Mucosa of descending colon (tissue), 3 donors: ENCODE data around the gene PRDM5. TPM values are rescaled to one million over a fixed set of nuclear protein-coding genes. Genes with fewer than 3 reads are reported as not detected.

Experiments used
- ATAC-seq: fragments of 200-7000 bp; cut with Tn5 transposase; one replicate; pipeline ENCODE4 v1.9.1; 2020; ENCODE audit warnings: mild to moderate bottlenecking, moderate library complexity
- DNase-seq, 3 donors: peaks; one replicate each; pipeline ENCODE4 v3.0.0-alpha.2; 2020
- H3K36me3 ChIP-seq: fragments of 200-600 bp; one replicate; pipeline ENCODE4 v1.8.0; 2021; ENCODE audit warnings: low read depth, mild to moderate bottlenecking
- H3K4me1 ChIP-seq: fragments of 200-600 bp; one replicate; pipeline ENCODE4 v1.8.0; 2021; ENCODE audit warnings: low read depth, mild to moderate bottlenecking
- H3K4me3 ChIP-seq: fragments of 200-600 bp; one replicate; pipeline ENCODE4 v1.8.0; 2021; ENCODE audit warnings: mild to moderate bottlenecking
- H3K9me3 ChIP-seq: fragments of 200-600 bp; one replicate; pipeline ENCODE4 v1.8.0; 2021; ENCODE audit warnings: mild to moderate bottlenecking
- intact Hi-C, 2 donors: fragments of 100-400 bp; cut with DNase I in 1 of 2; cut with micrococcal nuclease in 1 of 2; formaldehyde crosslinking; loops; one replicate each; pipeline versions ENCODE4 v1.11.0 to v1.11.1; 2022; cut with DNase I, micrococcal nuclease
- total RNA-seq, 3 donors: library from RNA; stranded (reverse); fragmentation: NEBNext Ultra II Directional in 2 of 3; extraction: Animal tissue kit (Norgen Biotek cat#: 25700) in 2 of 3; gene quantifications; one replicate each; pipeline versions ENCODE4 v1.2.1 to v1.2.4, GENCODE V29; 2021 to 2023
- TF ChIP-seq, protein P1 (sequence below): fragments of 200-600 bp; IDR thresholded peaks from one replicate; pipeline ENCODE4 v1.8.0; 2022; ENCODE audit warnings: antibody characterized with exemption, mild to moderate bottlenecking
- donor health status: DM: no; HTN: no; CAD: no; lungs with moderate emphysema.
- donor health status: DM: no; HTN: no; CAD: no.
- donor health status: DM: no; HTN: yes; CAD: no.

PRDM5 gene
- total RNA-seq, 3 donors from 2014 or later: 8.7 to 12.2 (median 10.2) TPM

DNA sequence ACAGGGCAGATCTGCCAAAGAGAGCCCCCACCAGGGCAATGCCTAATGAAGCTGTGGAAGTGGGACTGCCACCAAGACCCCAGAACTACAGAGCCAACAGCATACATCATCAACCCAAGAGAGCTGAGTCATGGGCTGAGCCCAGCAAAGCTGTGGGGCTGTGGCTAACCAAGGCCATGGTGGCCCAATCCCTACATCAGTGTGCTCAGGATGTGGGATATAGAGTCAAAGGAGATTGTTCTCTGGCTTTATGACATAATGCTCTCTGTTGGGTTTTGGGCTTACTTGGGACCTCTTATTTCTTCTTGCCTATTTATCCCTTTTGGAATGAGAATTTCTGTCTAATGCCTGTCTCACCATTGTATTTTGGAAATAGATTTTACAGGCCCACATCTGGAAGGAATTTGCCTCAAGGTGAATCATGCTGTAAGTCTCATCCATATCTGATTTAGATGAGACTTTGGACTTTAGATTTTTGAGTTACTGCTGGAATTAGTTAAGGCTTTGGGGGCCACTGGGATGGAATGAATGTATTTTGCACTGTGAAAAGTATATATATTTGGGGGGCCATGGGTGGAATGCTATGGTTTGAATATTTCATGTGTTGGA lies 5.4 kb upstream of the PRDM5 start:
- ATAC-seq (no peak), DNase-seq (no peak)
- H3K9me3 ChIP-seq: no peaks in the 10 kb centered on the region
- H3K4me1 ChIP-seq: no peaks in the 10 kb centered on the region
- H3K36me3 ChIP-seq: no peaks in the 10 kb centered on the region
- intact Hi-C loops: no loop called here
- no peak overlapping the region for H3K4me3 ChIP-seq
- TF ChIP-seq, protein P1, sequence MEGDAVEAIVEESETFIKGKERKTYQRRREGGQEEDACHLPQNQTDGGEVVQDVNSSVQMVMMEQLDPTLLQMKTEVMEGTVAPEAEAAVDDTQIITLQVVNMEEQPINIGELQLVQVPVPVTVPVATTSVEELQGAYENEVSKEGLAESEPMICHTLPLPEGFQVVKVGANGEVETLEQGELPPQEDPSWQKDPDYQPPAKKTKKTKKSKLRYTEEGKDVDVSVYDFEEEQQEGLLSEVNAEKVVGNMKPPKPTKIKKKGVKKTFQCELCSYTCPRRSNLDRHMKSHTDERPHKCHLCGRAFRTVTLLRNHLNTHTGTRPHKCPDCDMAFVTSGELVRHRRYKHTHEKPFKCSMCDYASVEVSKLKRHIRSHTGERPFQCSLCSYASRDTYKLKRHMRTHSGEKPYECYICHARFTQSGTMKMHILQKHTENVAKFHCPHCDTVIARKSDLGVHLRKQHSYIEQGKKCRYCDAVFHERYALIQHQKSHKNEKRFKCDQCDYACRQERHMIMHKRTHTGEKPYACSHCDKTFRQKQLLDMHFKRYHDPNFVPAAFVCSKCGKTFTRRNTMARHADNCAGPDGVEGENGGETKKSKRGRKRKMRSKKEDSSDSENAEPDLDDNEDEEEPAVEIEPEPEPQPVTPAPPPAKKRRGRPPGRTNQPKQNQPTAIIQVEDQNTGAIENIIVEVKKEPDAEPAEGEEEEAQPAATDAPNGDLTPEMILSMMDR: no peak

DNA sequence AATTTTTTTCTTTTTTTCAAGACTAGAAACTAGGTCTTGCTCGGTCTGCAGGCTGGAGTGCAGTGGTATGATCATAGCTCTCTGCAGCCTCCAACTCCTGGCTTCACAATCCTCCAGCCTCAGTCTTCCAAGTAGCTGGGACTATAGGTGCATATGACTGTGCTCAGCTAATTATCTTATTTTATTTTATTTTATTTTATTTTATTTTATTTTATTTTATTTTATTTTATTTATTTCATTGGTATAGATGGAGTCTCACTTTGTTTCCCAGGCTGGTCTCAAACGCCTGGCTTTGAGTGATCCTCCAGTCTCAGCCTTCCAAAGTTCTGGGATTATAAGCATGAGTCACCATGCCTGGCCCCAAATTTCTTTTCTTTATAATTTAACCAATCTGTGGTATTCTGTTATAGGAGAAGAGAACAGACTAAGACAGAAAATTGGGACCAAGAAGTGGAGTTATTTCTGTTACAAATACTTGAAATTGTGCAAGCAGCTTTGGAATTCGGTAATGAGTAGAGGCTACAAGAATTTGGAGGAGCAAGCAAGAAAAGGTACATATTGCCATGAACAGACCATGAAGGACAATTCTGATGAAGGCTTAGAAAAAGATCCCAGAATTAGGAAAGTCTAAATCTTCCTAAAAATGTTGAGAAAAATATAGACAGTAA lies 4.0 kb upstream of the PRDM5 start:
- intact Hi-C loops: no loop called here
- no peaks in the 10 kb centered on the region for H3K36me3 ChIP-seq
- no peak overlapping the region for H3K4me3 ChIP-seq
- peaks cover under 1% of the 10 kb centered on the region for H3K4me1 ChIP-seq
- no peak for ATAC-seq
- no peaks in the 10 kb centered on the region for H3K9me3 ChIP-seq
- TF ChIP-seq, protein P1: no peak
- no peak for DNase-seq

DNA sequence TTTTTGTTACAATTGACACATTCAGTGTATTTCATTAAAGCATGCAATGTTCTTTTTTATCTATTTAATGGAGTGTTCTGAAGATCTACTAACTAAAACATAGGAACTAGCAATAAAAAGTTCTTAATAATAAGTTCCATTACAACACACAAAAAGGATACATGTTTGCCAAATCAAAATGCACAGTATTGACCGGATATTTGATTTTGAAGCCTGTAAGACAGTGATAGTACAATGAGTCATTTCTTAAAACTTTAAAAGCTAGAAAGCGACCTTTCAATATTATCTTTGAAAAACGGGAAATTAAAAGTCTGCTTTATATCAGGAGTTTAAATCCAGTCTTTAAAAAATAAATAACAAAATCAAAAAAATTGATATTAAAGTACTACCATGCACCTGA lies 2.4 kb upstream of the PRDM5 start:
- Histone ChIP-seq H3K4me1 (peaks cover 4% of the 10 kb centered on the region), H3K4me3 (no peak overlapping the region), H3K9me3 (no peaks in the 10 kb centered on the region), H3K36me3 (no peaks in the 10 kb centered on the region)
- no peak for ATAC-seq
- intact Hi-C loops: no loop called here
- TF ChIP-seq, protein P1: no peak
- no peak for DNase-seq

DNA sequence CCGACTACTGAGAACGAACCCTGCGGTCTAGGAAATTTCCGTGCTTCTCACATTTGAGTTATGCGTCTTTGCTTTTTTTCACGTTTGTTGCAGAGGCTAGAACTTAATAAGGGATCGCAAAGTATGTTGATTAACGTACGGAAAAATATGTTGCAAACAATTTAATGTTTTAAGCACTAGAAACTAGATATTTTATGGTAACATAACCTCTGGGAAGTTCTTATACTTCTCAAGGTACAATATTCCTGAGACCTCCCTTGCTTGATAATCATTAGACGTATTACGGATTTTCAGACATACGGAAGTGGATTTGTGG lies 639 bp upstream of the PRDM5 start:
- intact Hi-C loops: no loop called here
- no peak for ATAC-seq
- H3K4me1 ChIP-seq: peaks cover 4% of the 10 kb centered on the region
- peak overlapping the region; percentile 67 for H3K4me3 ChIP-seq
- no peaks in the 10 kb centered on the region for H3K9me3 ChIP-seq
- no peak for DNase-seq
- TF ChIP-seq, protein P1: no peak
- no peaks in the 10 kb centered on the region for H3K36me3 ChIP-seq

DNA sequence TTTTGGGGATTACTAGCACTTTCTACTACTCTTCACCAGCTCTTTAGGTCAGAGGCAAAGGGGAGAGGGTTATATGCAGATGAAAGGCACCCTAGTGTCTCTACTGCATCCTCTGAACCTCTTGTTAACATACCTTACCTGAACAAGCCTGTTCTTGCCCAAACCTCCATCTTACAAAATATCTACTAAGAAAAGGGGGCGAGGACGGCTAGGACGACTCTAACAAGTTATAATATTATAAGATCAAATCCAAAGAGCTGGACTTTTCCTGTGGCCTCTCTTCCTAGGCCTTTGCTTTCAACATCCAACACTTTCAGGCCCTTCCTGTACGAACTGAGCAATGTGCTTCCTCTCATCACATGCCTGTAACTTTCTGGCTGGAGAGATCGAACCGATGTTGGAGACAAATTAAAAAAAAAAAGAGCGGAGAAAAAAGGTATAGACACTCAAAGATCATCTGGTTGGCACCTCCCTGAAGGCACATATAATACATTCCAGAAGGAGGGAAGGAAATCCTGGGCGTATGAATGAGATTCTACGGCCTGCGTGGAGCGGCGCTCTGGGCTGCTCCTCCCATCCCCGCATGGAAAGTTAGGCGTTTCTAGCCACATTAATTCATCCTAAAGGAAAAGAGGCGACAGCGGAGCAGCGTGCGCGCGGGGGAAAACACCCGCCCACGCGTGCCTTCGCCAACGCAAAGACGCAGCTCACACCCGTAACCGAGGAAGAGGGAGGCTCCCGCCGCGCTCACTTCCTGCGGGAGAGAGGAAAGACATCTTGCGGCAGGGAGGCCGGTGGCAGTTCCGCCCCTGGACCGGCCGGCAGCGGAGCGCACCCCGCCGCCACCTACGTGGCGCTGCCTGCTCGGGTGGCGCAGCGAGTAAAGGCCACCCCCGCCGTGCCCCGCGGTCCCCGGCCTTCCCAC lies 808 bp downstream of the PRDM5 start:
- ATAC-seq (peak; percentile 88), DNase-seq (peak; percentile 74 to 81 (median 78))
- Histone ChIP-seq H3K36me3 (no peaks in the 10 kb centered on the region), H3K9me3 (no peaks in the 10 kb centered on the region), H3K4me3 (peak overlapping the region; percentile 67), H3K4me1 (peaks cover 4% of the 10 kb centered on the region)
- intact Hi-C loops: no loop called here
- TF ChIP-seq, protein P1: no peak
